D721Med (cell line): ENCODE measurements around the gene KCNN3.

ENCODE experiments used
- DNase-seq: peaks from one replicate; pipeline ENCODE4 v3.0.0; 2011; ENCODE audit warnings: low spot score; ENCODE audit not compliant: insufficient read length
- FAIRE-seq: peaks from 2 replicates; lab custom pipeline; 2011; peaks lifted over from hg19 to GRCh38; lab: Jason Lieb, UNC
- TF ChIP-seq, protein P1 (sequence below): IDR thresholded peaks from 2 replicates; pipeline ENCODE4 v1.5.1; 2012; ENCODE audit warnings: mild to moderate bottlenecking, control low read depth; ENCODE audit not compliant: insufficient read depth; ENCODE audit errors: missing control alignments

KCNN3 gene

DNA sequence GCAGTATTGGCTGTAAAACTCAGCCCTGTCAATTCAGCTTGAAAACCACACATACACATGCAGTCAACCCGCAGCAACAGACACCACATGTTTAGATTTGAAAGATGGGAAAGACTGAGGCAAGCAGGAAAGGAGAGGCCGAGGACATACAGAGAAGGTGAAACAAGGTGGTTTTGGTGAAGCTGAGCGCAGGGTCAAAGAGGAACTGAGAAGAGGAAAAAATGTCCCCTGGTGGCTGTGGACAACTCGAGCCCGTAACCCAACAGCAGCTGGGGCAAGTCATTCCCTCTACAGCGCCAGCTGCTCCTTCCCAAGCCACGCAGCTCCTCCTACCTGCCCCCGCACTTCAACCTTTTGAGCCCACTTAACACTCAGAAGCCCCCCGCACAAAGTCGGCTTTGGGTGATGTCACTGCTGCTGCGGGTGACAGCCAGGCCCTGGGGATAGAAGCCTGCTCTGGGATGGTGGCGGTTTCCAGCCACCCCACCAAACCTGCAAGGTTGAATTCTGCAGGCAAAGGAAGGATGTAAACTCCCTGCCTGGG lies 63.0 kb downstream of the KCNN3 start:
- no peak for FAIRE-seq
- no peak for DNase-seq
- TF ChIP-seq, protein P1, sequence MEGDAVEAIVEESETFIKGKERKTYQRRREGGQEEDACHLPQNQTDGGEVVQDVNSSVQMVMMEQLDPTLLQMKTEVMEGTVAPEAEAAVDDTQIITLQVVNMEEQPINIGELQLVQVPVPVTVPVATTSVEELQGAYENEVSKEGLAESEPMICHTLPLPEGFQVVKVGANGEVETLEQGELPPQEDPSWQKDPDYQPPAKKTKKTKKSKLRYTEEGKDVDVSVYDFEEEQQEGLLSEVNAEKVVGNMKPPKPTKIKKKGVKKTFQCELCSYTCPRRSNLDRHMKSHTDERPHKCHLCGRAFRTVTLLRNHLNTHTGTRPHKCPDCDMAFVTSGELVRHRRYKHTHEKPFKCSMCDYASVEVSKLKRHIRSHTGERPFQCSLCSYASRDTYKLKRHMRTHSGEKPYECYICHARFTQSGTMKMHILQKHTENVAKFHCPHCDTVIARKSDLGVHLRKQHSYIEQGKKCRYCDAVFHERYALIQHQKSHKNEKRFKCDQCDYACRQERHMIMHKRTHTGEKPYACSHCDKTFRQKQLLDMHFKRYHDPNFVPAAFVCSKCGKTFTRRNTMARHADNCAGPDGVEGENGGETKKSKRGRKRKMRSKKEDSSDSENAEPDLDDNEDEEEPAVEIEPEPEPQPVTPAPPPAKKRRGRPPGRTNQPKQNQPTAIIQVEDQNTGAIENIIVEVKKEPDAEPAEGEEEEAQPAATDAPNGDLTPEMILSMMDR = no peak

DNA sequence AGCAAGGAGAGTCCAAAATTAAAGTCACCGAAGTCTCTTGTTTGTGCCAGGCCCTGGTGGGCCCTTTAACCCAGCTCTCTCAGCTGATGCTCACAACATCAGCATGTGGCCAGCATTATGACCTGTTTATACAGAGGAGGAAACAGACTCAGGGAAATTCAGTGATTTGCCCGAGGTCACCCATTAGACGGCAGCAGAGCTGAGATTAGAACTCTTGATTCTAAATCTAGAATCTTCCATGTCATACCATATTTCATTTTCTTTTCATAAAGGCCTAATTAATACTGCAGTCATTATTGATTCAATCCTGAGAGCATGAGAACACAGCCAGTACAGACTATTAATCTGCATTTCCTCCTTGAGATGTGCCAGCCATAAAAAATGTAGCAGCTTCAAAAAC lies 63.7 kb downstream of the KCNN3 start:
- TF ChIP-seq, protein P1 = no peak
- FAIRE-seq = no peak

GRCh38 chr1:154802982-154803920 lies 66.8 kb downstream of the KCNN3 start:
- TF ChIP-seq, protein P1 = no peak
- DNase-seq = no peak

More for the DNA sequence above, 63.7 kb downstream of the KCNN3 start:
- no peak for DNase-seq

DNA sequence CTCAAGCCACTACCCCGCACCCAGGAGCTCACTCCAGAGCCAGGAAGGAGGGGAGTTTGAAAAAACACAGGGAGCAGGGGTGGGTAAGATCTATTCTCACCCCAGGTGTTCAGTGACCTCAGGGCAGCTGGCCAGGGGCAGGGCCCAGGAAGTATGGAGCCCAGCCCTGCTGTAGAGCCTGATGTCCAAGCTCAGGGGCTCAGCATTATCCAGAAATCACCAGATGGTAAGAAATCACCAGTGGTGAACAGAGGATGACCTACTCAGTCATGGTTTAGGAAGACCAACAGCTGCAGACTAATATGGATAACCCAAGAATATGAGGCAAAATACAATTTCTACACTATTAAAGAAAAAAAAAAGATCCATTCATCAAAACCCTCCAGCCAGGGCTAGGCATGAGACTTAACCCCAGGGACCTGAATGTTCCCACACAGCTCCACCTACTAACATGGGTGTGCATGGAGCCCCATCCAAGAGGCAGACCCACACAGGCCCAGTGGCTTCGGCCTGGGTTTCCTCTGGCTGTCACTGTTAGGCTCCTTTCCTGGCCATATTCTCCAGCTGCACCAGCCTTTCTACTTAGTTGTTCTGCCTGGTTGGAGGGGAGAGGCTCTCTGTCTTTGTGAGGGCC lies 67.6 kb downstream of the KCNN3 start:
- DNase-seq (no peak), FAIRE-seq (no peak)
- TF ChIP-seq, protein P1 = no peak

More at GRCh38 chr1:154802982-154803920, 66.8 kb downstream of the KCNN3 start:
- FAIRE-seq = no peak

DNA sequence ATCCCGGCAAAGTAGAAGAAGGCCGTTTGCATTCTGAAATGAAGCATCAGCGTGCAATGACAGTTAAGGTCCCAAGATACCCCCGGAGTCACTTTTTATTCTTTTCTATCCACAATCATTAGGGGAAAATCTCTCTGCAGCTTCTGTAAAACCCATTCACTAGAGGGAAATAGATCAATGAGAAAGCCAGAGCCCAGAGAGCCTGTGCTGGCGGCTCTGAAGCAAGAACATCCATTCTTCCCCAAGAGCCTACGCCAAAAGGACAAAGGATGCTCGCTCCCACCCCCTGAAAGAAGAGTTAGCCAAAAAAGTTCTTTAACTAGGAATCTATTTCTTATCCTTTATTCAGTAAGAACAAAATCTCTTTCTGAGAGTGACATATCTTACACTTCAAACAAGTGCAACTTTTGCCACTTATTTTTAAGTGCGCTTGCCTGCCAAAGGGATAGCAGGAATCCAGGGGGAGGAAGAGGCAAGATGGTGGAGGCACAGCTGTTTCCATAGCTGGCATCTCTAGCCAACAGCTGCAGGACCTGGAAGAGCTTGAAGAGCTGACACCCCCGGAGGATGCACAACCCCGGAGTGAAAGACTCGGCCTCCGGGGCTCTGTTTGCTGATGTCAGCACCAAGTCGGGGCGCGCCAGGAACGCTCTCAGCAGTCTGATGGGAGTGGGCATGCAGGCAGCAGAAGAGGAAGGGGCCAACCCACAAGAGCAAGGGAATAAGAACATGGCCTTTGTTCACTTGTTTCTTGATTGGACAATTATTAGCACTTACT lies 68.7 kb downstream of the KCNN3 start:
- FAIRE-seq (no peak), DNase-seq (no peak)
- TF ChIP-seq, protein P1 = no peak

- TF ChIP-seq, protein P1 = no peak
- DNase-seq (no peak), FAIRE-seq (no peak)
Measured at GRCh38 chr1:154799188-154799587, 70.9 kb downstream of the KCNN3 start.
